ENCODE results near the gene TMEM35B. TPM values are rescaled to one million over a fixed set of nuclear protein-coding genes. Genes with fewer than 3 reads are reported as not detected.
"Not testable (repeated sequence)": the region's sequence is repeated elsewhere in the genome, so short reads cannot be mapped to it uniquely, and the experiment has no call there.

Gene TMEM35B
- polyA plus RNA-seq, 3 donors, result 27.8 to 32.0 (median 29.4) TPM

- DNase-seq (ENCODE audit: extremely low read depth in 1 of 11, low read depth in 9 of 11, low spot score in 4 of 11), result not testable (repeated sequence)
Observed at GRCh38 chr1:34941798-34942197, 43.3 kb downstream of the TMEM35B start.

Other genes starting within 250 kb of the TMEM35B start
- under 1 TPM; 0.18 to 0.37 (median 0.30) TPM for gene GJB5, start 230.3 kb downstream of the TMEM35B start, polyA plus RNA-seq (ENCODE audit: insufficient read length in 3 of 3)
- under 1 TPM; 0.12 to 0.36 (median 0.33) TPM for gene GJB4, start 225.6 kb downstream of the TMEM35B start, polyA plus RNA-seq (ENCODE audit: insufficient read length in 3 of 3)
- under 1 TPM; 0.26 to 0.32 (median 0.31) TPM for gene GJB3, start 204.1 kb downstream of the TMEM35B start, polyA plus RNA-seq (ENCODE audit: insufficient read length in 3 of 3)
- gene GJA4, start 192.3 kb downstream of the TMEM35B start, polyA plus RNA-seq (ENCODE audit: insufficient read length in 3 of 3), result 10 to 100 TPM; 12.5 to 18.6 (median 16.3) TPM
- 10 to 100 TPM; 29.9 to 33.3 (median 31.5) TPM for gene SMIM12, start 125.6 kb downstream of the TMEM35B start, polyA plus RNA-seq (ENCODE audit: insufficient read length in 3 of 3)
- gene DLGAP3, start 55.7 kb downstream of the TMEM35B start, polyA plus RNA-seq (ENCODE audit: insufficient read length in 3 of 3), result 1 to 10 TPM; 1.4 to 3.0 (median 2.5) TPM
- 10 to 100 TPM; 14.4 to 26.2 (median 20.1) TPM for gene ZMYM6, start 46.6 kb upstream of the TMEM35B start, polyA plus RNA-seq (ENCODE audit: insufficient read length in 3 of 3)
- 10 to 100 TPM; 15.3 to 20.6 (median 19.0) TPM for gene ZMYM1, start 94.0 kb upstream of the TMEM35B start, polyA plus RNA-seq (ENCODE audit: insufficient read length in 3 of 3)
- gene SFPQ, start 207.8 kb upstream of the TMEM35B start, polyA plus RNA-seq (ENCODE audit: insufficient read length in 3 of 3), result 100 to 1,000 TPM; 682 to 883 (median 807) TPM

Data from renal cortex interstitium (tissue), 11 donors.